HG02840 (cell line): ENCODE measurements around the gene GPAT2.
"Not testable (repeated sequence)": the region's sequence is repeated elsewhere in the genome, so short reads cannot be mapped to it uniquely, and the experiment has no call there.

Source experiments
- ATAC-seq: cut with Tn5 transposase; IDR thresholded peaks from one replicate; pipeline ENCODE4 v1.9.1; 2021; ENCODE audit warnings: mild to moderate bottlenecking, moderate library complexity, moderate number of reproducible peaks; ENCODE audit not compliant: unreplicated experiment, low FRiP score

GPAT2 gene

DNA sequence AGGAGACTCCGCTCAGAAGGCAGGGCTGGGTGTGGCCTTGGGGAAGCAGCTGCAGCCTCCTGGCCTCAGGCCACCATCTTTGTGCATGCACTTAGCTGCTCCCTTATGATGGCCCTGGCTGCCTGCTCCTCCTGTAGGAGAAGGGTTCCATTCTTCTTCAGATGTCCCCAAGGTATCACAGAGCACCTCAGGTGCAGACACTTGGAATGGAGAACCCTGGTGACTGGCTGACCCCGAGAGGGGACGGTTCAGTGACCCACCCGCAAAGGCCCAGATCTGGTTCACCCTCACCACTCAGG, 9.6 kb downstream of the GPAT2 start:
- ATAC-seq = no peak

DNA sequence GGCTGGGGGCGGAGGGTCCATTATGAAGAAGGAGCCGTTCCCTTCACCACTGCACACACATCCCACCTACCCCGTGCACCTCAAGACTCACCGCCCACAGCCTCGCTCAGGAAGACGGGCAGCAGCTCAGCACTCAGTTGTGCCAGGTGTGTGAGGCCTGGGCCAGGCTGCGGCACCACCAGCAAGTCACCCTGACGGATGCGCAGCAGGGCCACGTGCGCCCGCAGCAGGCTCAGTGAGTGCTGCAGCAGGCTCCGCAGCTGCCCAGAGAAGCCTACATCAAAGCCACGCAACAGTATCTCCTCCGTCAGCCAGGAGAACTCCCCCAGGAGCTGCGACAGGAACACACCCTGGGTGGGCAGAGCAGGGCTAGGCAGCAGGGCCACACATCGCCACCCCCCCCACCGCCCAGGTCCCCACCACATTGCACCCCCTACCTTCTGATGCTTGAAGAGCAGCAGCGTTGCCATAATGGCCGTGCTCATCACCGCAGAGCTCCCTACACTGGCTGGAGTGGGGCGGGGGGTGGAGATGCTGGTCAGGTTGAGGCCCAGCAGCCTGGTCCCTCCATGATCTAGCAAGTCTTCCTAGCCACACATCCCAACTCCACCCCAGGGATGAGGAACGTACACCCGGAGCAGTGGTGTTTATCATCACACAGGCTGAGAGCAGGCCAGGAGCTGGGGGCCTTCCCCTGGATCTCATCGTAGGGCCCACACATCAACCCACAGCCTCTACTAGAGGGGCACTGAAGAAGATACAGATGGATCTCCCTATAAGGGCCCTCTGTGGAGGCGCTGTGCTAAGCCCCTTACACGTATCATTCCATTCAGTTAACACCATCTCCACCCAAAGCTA, 10.2 kb downstream of the GPAT2 start:
- ATAC-seq = no peak

DNA sequence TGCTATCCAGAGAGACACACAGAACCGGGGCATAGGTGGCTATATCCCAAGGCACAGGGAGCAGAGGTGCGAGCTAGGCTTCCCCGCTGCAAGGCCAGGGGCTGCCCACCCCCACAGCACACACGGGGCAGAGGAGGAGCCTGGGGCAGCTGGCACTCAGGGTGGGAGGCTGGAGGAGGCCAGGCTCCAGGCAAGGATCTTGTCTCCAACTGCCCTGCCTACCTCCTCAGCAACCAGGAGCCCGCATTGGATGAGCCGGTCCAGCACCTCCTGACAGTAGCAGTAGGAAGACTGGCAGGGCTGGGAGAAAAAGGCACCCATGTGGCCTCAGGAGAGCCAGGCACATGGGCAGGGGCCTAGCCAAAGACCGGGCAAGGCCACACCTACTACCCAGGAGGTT, 11.0 kb downstream of the GPAT2 start:
- ATAC-seq = not testable (repeated sequence)

DNA sequence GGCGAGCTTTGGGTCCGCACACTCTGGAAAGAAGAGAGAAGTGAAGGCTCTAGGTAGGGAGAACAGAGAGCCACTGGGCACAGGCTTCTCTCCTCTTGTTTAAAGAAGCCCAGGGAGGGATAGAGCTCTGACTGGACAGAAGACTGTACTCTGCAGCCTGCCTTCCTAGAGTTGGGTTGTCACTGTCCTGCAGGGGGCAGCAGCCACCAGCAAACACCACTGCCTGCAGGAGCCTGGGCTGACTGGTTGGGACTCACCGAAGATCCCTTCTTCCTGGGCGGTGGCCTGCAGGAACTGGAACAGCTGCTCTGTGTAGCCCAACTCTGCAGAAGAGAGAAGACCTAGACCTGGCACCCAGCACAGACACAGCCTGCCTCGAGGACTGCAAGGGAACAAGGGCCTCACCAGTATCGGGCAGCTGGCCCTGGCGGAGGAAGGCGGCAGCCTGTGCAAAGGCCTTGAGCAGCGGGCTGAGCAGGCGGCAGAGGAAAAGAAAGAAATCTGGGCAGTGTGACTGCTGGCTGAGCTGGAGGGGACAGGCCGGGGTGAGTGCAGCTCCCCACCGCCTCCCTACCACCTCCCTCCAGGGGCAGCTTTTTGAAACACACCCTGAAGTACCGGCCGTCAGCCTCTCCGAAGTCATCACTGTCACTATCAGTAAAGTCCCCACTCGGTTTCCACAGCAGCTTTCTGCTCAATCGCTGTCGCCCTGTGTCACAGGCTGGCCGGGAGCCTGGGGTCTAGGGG, 11.8 kb downstream of the GPAT2 start:
- not testable (repeated sequence) for ATAC-seq

DNA sequence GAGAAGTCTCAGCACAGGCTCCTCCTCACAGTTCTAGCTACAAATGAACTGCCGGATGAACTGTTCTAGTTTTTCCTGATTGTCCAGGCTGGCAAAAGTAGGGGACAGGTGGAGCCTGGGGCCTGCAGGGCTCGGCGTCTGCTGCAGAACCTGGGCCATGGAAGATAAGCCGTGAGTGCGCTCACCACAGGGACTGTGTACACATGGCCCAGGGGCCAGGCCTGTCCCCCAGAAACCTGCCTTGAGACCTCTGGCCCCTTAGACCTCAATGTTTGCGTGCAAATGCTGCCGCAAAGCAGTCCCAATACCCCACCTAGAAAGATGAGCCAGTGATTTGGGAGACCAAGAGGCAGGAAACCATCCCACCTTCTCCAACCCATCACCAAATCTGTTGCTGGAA, 12.6 kb downstream of the GPAT2 start:
- not testable (repeated sequence) for ATAC-seq

DNA sequence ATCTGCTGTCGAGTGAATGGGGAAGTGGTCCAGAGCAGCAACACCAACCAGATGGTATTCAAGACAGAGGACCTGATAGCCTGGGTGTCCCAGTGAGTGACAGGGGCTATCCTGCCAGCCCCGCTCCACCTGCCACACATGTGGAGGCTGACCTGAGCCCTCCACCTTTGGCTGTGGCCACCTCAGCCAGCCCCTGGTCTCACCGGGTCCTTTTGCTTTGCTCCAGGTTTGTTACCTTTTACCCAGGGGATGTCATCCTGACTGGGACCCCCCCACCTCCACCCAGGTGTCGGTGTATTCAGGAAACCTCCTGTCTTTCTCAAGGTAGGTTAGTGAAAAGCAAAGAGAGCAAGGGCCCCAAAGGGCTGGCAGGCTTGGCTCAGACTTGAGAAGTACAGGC, 13.6 kb downstream of the GPAT2 start:
- not testable (repeated sequence) for ATAC-seq

DNA sequence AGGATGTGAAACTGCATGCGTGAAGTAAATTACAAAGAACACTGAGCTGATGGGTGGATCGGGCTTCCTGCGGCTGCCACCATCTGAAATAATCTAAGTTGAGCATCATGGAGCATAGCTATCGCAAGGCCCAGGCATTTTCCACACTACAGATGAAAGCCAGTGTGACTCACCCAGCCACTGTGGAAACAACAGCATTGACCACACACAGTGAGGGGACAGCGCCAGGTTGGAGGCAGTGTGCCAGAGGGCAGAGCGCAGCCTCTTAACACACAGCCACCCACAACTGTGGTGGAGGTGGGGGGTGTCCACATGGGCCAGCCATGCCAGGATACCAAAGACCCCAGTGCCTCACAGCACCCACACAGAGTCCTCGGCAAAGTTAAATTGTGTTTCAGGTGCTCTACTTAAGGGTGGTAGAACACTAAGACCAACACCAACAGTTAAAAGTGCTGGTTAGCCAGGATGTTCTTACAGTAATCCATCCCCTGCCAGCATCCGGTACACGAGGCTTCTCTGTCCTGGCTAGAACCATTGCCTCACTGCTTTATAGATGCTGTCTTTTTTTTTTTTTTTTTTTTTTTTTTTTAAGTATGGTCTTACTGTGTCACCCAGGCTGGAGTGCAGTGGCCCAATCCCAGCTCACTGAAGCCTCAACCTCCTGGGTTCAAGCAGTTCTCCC, 14.7 kb downstream of the GPAT2 start:
- ATAC-seq = not testable (repeated sequence)

DNA sequence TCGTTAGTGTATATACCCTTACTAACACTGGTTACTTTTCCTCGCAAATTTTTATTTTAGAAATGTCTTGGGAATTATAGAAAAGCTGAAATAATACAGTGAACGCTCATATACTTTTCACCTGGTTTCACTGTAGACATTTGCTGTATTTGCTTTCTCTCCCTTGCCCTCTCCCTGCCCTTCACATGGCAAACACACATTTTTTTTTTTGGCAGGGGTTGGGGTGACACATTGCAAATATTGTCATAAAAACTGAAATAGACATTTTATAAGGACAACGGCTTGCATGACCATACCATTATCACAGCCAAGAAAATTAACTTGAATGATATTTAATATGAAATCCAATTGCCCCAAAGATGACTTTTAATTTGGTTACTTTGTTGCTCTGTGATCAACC, 18.4 kb downstream of the GPAT2 start:
- not testable (repeated sequence) for ATAC-seq

DNA sequence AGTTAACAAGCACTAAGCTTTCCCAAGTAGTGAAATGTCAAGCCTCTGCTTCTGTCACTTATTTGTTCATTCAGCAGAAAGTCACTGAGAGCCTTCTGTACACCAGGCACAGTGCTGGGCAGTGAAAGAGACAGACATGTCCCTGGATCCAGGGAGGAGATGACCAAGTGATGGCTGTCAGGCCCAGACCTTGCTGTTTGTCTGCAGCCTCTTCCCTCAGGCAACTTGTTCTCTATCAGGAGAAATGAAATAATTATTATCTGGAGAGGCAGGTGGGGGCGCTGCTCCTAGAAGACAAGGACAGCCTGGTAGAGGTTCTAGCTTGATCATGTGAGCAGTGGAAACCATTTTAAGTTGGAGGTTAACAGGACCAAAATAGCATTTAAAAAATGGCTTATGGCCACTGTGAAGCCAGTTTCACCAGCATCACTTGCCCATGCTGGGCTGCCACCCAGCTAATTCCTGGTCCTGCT, 21.9 kb downstream of the GPAT2 start:
- not testable (repeated sequence) for ATAC-seq

DNA sequence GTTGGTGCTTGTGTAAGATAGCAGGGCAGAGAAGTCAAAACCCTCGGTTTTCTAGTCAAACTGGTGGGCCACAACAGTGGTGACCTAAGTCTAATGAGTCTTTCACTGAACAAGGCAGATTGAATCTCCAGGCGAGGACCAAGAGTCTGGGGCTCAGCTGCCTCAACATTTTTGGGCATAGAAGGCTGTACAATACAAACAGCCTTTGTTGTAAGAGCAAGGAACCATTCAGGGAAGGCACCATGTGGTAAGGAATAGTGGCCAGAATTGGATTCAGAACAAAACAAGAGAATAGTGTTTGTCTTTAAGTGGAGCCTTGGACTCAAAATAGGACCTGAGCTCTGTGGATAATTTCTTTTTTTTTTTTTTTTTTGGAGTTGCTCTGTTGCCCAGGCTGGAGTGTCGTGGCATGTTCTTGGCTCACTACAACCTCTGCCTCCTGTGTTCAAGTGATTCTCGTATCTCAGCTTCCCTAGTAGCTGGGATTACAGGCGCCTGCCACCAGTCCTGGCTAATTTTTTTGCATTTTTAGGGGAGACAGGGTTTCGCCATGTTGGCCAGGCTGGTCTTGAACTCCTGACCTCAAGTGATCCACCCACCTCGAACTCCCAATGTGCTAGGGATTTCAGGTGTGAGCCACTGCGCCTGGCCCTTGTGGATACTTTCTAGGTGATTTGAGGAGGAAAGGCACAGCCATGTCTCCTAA, 22.5 kb downstream of the GPAT2 start:
- ATAC-seq = not testable (repeated sequence)

DNA sequence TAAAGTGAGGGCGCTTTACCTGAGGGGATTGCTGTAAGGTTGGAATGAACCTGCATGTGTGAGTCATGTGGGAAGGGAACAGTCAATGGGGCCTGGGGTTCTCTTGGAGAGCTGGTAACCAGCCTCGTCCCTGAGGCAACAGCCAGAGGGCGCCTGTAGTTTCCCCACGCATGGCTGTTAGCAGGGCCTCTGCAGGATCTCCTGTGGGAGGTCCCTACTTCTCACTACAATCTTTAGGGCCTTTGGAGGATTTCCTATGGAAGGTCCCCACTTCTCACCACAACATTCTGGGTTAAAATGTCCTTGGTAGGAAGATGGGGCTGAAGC, 23.6 kb downstream of the GPAT2 start:
- not testable (repeated sequence) for ATAC-seq

DNA sequence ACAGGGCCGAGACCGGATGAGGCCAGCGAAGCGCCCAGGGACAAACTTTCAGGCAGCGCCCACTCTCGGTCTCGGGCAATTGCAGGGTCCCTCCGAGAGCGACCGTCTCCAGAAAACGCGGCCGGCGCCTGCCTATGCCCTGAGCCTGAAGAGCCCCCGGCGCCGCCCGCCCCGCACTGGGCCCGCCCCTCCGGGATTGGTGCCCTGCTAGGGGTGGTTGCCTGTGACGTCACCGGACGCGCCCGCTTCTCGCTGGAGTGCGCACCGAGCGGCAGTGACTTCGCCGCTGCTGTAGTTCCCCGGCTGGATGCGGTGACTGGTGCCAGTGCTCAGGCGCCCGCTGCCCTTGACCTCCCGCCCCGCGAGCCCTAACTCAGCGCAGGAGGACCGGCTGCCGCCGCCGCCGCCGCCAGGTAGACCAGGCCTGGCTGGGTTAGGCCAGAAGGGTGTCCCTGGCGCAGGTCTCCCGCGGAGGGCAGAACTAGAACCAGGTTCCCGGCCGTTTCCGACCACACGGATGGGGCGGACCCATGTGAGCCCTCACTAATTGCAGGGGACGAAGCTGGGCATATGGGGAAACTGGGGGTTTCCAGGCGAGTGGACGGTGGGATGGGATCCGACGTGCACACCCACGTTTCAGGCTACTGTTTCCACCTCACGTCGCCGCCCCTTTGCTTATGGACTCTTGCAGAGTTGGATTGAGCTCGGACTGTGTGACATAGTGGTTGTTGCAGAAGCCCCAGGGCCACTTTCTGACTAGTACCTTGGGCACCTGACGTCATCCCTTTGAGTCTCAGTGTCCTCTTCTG, 24.2 kb downstream of the GPAT2 start:
- ATAC-seq = peak; percentile 91

DNA sequence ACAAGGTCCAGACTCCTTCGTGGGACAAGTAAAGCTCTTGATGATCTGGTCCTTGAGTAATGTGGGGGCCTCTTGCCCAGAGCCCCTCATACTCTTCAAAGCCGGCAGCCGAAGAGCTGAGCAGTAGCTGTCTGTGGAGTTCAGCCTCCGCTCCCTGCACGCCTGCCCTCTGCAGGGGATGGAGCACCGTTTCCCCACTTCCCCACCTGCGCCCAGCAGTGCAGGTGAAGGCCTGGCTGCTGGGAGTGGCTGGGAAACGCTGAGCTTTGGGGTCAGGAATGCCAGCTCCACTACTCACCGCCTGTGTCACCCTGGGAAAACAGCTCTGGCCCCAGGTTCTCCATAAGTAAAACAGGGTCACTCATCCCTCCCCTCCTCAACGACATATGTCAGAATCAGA, 24.9 kb downstream of the GPAT2 start:
- ATAC-seq = not testable (repeated sequence)

DNA sequence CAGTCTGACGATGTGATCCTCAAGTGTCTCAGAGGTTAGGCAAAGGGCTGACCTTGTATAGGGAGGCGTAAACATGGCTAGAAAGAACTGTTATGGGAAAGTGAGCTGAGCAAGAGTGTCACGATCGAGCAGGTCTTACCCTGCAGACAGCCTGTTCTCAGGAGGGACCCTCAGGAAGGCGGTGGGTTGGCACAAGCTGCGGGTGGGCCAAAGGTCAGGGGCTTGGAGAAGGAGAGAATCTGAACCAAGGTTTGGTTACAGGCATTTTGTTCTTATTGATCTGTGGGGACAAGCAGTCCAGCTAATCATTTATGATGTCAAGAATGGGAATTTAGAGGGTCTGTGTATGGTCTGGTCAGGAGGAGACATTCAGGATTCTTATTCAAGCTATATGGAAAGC, 26.7 kb downstream of the GPAT2 start:
- ATAC-seq = not testable (repeated sequence)

DNA sequence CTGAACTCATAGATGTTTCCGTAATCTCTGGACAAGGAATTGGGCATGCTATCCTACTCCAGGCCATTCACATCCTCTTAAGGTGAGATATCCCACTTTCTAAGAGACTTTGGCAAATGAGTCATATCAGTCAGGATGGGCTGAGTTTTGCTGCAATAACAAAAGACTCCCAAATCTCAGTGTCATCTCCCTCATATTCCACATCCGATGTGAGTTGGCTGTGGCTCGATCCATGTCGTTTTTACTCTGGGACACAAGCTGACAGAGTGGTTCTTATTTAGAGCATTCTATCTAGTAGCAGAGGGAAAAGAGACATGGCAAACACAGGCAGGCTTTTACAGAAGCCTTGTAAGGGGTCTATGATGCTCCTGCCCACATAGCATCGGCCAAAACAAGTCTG, 28.5 kb downstream of the GPAT2 start:
- not testable (repeated sequence) for ATAC-seq

DNA sequence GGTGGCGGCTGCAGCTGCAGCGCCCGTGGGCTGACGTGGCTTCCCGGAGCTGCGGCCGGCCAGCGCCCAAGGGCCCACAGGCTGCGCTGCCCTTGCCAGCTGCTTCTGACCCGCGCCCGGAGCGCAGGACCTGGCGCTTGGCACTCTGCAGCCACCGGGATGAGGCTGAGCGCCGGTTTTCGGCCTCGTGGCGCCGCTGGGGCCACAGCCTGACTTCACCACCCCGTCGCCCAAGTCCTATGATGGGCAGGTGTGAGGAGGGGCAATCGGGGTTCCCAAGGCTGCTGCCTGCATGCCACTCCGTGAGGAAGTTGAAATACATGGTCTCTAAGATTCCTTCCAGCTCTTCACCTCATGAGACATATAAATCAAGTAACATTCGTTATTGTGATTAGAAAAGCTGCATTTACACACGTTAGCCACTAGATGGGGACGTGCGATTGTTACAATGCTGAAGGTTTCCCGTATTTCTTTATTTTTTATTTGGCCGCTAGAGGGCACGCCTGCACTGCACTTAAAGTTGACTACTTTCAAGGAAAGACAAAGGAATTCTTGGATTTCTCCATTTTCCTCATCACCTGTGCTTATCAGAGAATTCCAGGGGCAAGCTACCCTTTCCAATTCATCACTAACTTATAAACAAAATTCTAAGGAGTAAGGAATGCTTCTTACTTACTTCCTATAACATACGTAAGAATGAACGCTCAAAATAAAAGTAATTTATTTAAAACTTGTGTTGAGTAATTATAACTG, 42.0 kb downstream of the GPAT2 start:
- peak; percentile 54 for ATAC-seq

DNA sequence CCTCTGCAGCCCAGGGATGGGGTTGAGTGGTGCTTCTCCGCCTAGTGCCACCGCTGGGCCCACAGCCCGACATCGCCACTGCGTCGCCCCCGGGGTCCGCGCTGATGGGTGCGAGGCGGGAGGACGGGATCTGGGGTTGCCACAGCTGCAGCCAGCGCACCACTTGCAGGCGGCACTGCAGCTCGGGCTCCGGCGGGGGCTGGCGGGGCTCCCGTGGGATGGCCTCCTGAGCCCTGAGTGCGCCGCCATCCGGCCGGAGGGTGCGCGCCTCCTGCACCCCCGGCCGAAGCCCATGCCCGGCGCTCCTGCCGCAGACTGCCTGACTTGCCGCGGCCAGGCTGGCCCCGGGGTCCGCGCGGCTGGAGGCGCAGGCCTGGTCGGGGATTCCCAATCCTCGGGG, 42.6 kb downstream of the GPAT2 start:
- peak; percentile 50 for ATAC-seq

DNA sequence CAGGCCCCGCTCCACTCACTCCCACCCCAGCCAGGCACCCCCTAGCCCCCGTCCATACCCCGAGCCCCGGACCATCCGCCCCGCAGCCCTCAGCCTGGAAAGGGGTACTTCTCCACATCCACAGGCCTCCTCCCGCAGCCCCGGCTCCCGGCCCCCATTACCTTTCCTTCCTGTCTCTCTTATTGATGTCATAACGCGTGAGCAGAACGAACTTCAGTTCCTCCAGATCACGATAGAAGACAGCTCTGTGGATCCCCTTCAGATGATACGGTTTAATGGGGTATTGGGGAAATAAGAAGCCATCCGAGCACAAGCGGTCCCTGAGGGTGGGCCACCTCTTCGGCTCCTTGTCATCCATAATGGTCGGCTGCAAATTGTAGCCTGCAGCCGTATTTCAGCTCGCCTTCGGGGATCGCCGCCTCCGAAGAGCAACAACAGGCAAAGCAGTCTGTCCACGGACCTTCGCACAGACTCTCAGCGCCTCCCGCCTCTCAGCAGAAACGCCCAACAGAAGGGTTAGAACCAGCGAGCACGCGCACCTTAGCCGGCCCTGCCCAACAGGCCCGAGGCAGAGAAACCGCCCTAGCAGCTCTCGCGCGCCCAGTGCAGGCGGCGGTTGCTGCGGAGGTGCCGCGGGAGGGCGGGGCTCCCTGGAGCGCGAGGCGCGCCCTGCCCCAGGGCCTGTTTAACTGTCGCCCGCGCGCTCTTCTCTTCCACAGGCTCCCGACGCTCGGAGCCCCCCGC, 43.2 kb downstream of the GPAT2 start, which contains the start of gene ANKRD36C:
ANKRD36C (minus strand) TSS at position 474 of the 744 bp plus-strand sequence; CDS start at position 358, 116 bp downstream.
- peak; percentile 81 for ATAC-seq
